ENCODE results near the gene COX20. TPM values are rescaled to one million over a fixed set of nuclear protein-coding genes. Genes with fewer than 3 reads are reported as not detected.
A peak's percentile ranks its signal among the peaks of the same experiment; 100 is the strongest.

The COX20 gene
- total RNA-seq (45.4 TPM), polyA plus RNA-seq (ENCODE audit: insufficient read depth, low read depth, low replicate concordance) (171 TPM)
- long read RNA-seq, donor 1, transcript COX20-202 (3 exons, 1,005 nt): major isoform, 33 of 359 reads
- long read RNA-seq, donor 1, transcript COX20-203 (4 exons, 2,631 nt): minor isoform, 30 of 359 reads
- long read RNA-seq, donor 1, partial matches to known transcripts: 280 of 359 reads
- long read RNA-seq, donor 1, other reads (novel, unspliced or antisense): 10 of 359 reads
- long read RNA-seq, donor 2, transcript COX20-203 (4 exons, 2,631 nt): minor isoform, 25 of 464 reads
- long read RNA-seq, donor 2, transcript COX20-202 (3 exons, 1,005 nt): major isoform, 41 of 464 reads
- long read RNA-seq, donor 2, transcript COX20-204 (3 exons, 2,616 nt): minor isoform, 6 of 464 reads
- long read RNA-seq, donor 2, partial matches to known transcripts: 360 of 464 reads
- long read RNA-seq, donor 2, other reads (novel, unspliced or antisense): 29 of 464 reads
- long read RNA-seq, donor 3, transcript COX20-202 (3 exons, 1,005 nt): major isoform, 61 of 125 reads
- long read RNA-seq, donor 3, transcript COX20-203 (4 exons, 2,631 nt): minor isoform, 45 of 125 reads
- long read RNA-seq, donor 3, transcript COX20-204 (3 exons, 2,616 nt): minor isoform, 9 of 125 reads
- long read RNA-seq, donor 3, partial matches to known transcripts: 6 of 125 reads
- long read RNA-seq, donor 3, other reads (novel, unspliced or antisense): 0 of 125 reads
- long read RNA-seq, donor 4, transcript COX20-203 (4 exons, 2,631 nt): minor isoform, 20 of 462 reads
- long read RNA-seq, donor 4, transcript COX20-202 (3 exons, 1,005 nt): major isoform, 26 of 462 reads
- long read RNA-seq, donor 4, partial matches to known transcripts: 412 of 462 reads
- long read RNA-seq, donor 4, other reads (novel, unspliced or antisense): 0 of 462 reads
- long read RNA-seq, donor 5, partial matches to known transcripts: 0 of 6 reads
- long read RNA-seq, donor 5, other reads (novel, unspliced or antisense): 0 of 6 reads
- long read RNA-seq, donor 6, transcript COX20-204 (3 exons, 2,616 nt): minor isoform, 10 of 196 reads
- long read RNA-seq, donor 6, transcript COX20-202 (3 exons, 1,005 nt): major isoform, 98 of 196 reads
- long read RNA-seq, donor 6, transcript COX20-203 (4 exons, 2,631 nt): minor isoform, 61 of 196 reads
- long read RNA-seq, donor 6, partial matches to known transcripts: 20 of 196 reads
- long read RNA-seq, donor 6, other reads (novel, unspliced or antisense): 5 of 196 reads
- long read RNA-seq, donor 7, transcript COX20-203 (4 exons, 2,631 nt): minor isoform, 44 of 118 reads
- long read RNA-seq, donor 7, transcript COX20-202 (3 exons, 1,005 nt): major isoform, 59 of 118 reads
- long read RNA-seq, donor 7, partial matches to known transcripts: 3 of 118 reads
- long read RNA-seq, donor 7, other reads (novel, unspliced or antisense): 10 of 118 reads
- long read RNA-seq, donor 8, transcript COX20-204 (3 exons, 2,616 nt): minor isoform, 6 of 79 reads
- long read RNA-seq, donor 8, transcript COX20-202 (3 exons, 1,005 nt): major isoform, 39 of 79 reads
- long read RNA-seq, donor 8, transcript COX20-203 (4 exons, 2,631 nt): minor isoform, 31 of 79 reads
- long read RNA-seq, donor 8, partial matches to known transcripts: 0 of 79 reads
- long read RNA-seq, donor 8, other reads (novel, unspliced or antisense): 0 of 79 reads
- long read RNA-seq, donor 9, transcript COX20-202 (3 exons, 1,005 nt): major isoform, 31 of 63 reads
- long read RNA-seq, donor 9, transcript COX20-203 (4 exons, 2,631 nt): minor isoform, 28 of 63 reads
- long read RNA-seq, donor 9, partial matches to known transcripts: 0 of 63 reads
- long read RNA-seq, donor 9, other reads (novel, unspliced or antisense): 0 of 63 reads
- long read RNA-seq, donor 10, transcript COX20-202 (3 exons, 1,005 nt): major isoform, 37 of 537 reads
- long read RNA-seq, donor 10, transcript COX20-204 (3 exons, 2,616 nt): minor isoform, 20 of 537 reads
- long read RNA-seq, donor 10, transcript COX20-203 (4 exons, 2,631 nt): minor isoform, 20 of 537 reads
- long read RNA-seq, donor 10, partial matches to known transcripts: 448 of 537 reads
- long read RNA-seq, donor 10, other reads (novel, unspliced or antisense): 12 of 537 reads

GRCh38 chr1:244835276-244836134, at the start of gene COX20:
Gene COX20, plus strand, starts transcription at chr1:244835658. Its CDS starts 57 bp downstream, at chr1:244835715.
- Histone ChIP-seq H3K9ac (ENCODE audit: low read length in 3 of 3) (peak within 1 kb of the TSS; percentile 96 to 98 (median 97)), H3K27me3 (ENCODE audit: control insufficient read depth, insufficient read depth, low read length) (no peaks in the 10 kb centered on the region), H3K9me3 (ENCODE audit: control insufficient read depth in 2 of 3, insufficient read depth in 1 of 3, low read length in 3 of 3) (no peaks in the 10 kb centered on the region), H3K36me3 (ENCODE audit: control insufficient read depth in 2 of 3, insufficient read depth in 3 of 3, low read length in 3 of 3) (peaks cover 0 to 4% (median 0%) of the 10 kb centered on the region in 3 donors), H3K4me3 (ENCODE audit: low read length in 3 of 3) (peak within 1 kb of the TSS; percentile 94 to 98 (median 97)), H3K27ac (ENCODE audit: low read depth in 2 of 2, low read length in 2 of 2) (peak within 1 kb of the TSS; percentile 99 to 100), H3K4me1 (ENCODE audit: control insufficient read depth in 2 of 3, insufficient read depth in 2 of 3, low read depth in 1 of 3, low read length in 3 of 3) (peaks cover 3 to 25% (median 8%) of the 10 kb centered on the region in 3 donors)
- intact Hi-C loops (cut with DNase I): no loop called here
- DNase-seq (peak in 4 of 5 donors; percentile 95 to 97 (median 97)), FAIRE-seq (no peak)
- no peak for TF ChIP-seq CTCF (IDR thresholded peaks at IDR 0.05; ENCODE audit: borderline replicate concordance, extremely low read depth, insufficient read depth)

GRCh38 chr1:244788493-244789275, 46.8 kb upstream of the COX20 start:
- FAIRE-seq (no peak), DNase-seq (no peak)
- Histone ChIP-seq H3K27ac (ENCODE audit: low read depth in 2 of 2, low read length in 2 of 2) (no peak overlapping the region), H3K27me3 (ENCODE audit: control insufficient read depth, insufficient read depth, low read length) (no peaks in the 10 kb centered on the region), H3K4me1 (ENCODE audit: control insufficient read depth in 2 of 3, insufficient read depth in 2 of 3, low read depth in 1 of 3, low read length in 3 of 3) (no peaks in the 10 kb centered on the region), H3K36me3 (ENCODE audit: control insufficient read depth in 2 of 3, insufficient read depth in 3 of 3, low read length in 3 of 3) (no peaks in the 10 kb centered on the region), H3K4me3 (ENCODE audit: low read length in 3 of 3) (no peak overlapping the region), H3K9me3 (ENCODE audit: control insufficient read depth in 2 of 3, insufficient read depth in 1 of 3, low read length in 3 of 3) (no peaks in the 10 kb centered on the region), H3K9ac (ENCODE audit: low read length in 3 of 3) (no peak overlapping the region)
- no peak for TF ChIP-seq CTCF (IDR thresholded peaks at IDR 0.05; ENCODE audit: borderline replicate concordance, extremely low read depth, insufficient read depth)
- intact Hi-C loops (cut with DNase I): no loop called here

Data from kidney (tissue), 22 donors.